Esophagus muscularis mucosa (tissue), 4 donors: ENCODE results near the gene DAPK1. TPM values are rescaled to one million over a fixed set of nuclear protein-coding genes. Genes with fewer than 3 reads are reported as not detected.

Experiments used
- DNase-seq: peaks from one replicate; pipeline ENCODE4 v3.0.0-alpha.2; 2017; ENCODE audit errors: extremely low spot score
- H3K27ac ChIP-seq, 4 donors: fragments of 200-600 bp; sonication (generic); replicated peaks in 1 of 4; 1 replicate in 3 of 4; 2 replicates in 1 of 4; pipeline ENCODE4 v1.5.1; 2016 to 2019; ENCODE audit warnings: mild to moderate bottlenecking in 1 of 4
- H3K27me3 ChIP-seq, 4 donors: fragments of 200-600 bp; sonication (generic); one replicate each; pipeline versions ENCODE4 v1.5.1 to v1.6.0; 2016 to 2019
- H3K36me3 ChIP-seq, 4 donors: fragments of 200-600 bp; sonication (generic); one replicate each; pipeline ENCODE4 v1.5.1; 2016 to 2019
- H3K4me1 ChIP-seq, 4 donors: fragments of 200-600 bp; sonication (generic); one replicate each; pipeline ENCODE4 v1.5.1; 2016 to 2019
- H3K4me3 ChIP-seq, 4 donors: fragments of 200-600 bp; sonication (generic); 1 replicate in 2 of 4; 2 replicates in 2 of 4; pipeline ENCODE4 v1.5.1; 2016 to 2019; ENCODE audit warnings: mild to moderate bottlenecking in 4 of 4, moderate library complexity in 1 of 4
- H3K9me3 ChIP-seq, 4 donors: fragments of 200-600 bp; sonication (generic); 1 replicate in 3 of 4; 2 replicates in 1 of 4; pipeline ENCODE4 v1.5.1; 2016 to 2019
- CTCF ChIP-seq, 3 experiments: fragments of 200-600 bp in 2 of 3; fragments of 450-650 bp in 1 of 3; sonication (generic) in 2 of 3; IDR thresholded peaks; one replicate each; pipeline ENCODE4 v1.5.1; 2017 to 2019; ENCODE audit warnings: antibody characterized with exemption in 3 of 3, mild to moderate bottlenecking in 2 of 3, moderate library complexity in 1 of 3
- EP300 ChIP-seq: sonication (generic); formaldehyde crosslinking; IDR thresholded peaks from one replicate; pipeline ENCODE4 v1.6.1; 2017; ENCODE audit warnings: antibody characterized with exemption
- POLR2A ChIP-seq: fragments of 450-650 bp; IDR thresholded peaks from one replicate; pipeline ENCODE4 v1.6.1; 2017; ENCODE audit warnings: antibody characterized with exemption, moderate library complexity, mild to moderate bottlenecking, low read depth
- POLR2AphosphoS5 ChIP-seq, 2 donors: sonication (generic); formaldehyde crosslinking; IDR thresholded peaks; one replicate each; pipeline ENCODE4 v1.6.1; 2017; ENCODE audit warnings: antibody characterized with exemption in 2 of 2
- WGBS: methylation state at CpG from one replicate; pipeline ENCODE4 v1.1.5; 2018; 5-methylcytosine and 5-hydroxymethylcytosine counted together
- intact Hi-C: fragments of 100-400 bp; cut with DNase I; formaldehyde crosslinking; loops from one replicate; pipeline ENCODE4 v1.15.1; 2023
- total RNA-seq, 4 donors: library from RNA; depleted of rRNA; stranded (reverse); fragments of >200 nt; gene quantifications; one replicate each; pipeline versions ENCODE4 v1.1.0 to v1.2.1, GENCODE V29; 2016

DAPK1 gene
- total RNA-seq, 4 donors from 2014 or later = 51.7 to 96.8 (median 80.7) TPM

- H3K36me3 ChIP-seq = peaks cover 0 to 12% (median 0%) of the 10 kb centered on the region in 4 donors
- H3K27me3 ChIP-seq = no peaks in the 10 kb centered on the region
- intact Hi-C loops = no loop called here
- 79% methylated on average over 3 of the region's 3 CpGs for WGBS
- no peak for DNase-seq
- H3K27ac ChIP-seq = no peak overlapping the region
- no peaks in the 10 kb centered on the region for H3K9me3 ChIP-seq
- no peak for TF ChIP-seq EP300
- TF ChIP-seq POLR2AphosphoS5 (IDR thresholded peaks at IDR 0.05) = no peak
- no peak for TF ChIP-seq CTCF (IDR thresholded peaks at IDR 0.05)
- TF ChIP-seq POLR2A = no peak
- H3K4me1 ChIP-seq = peaks cover 0 to 46% (median 35%) of the 10 kb centered on the region in 4 donors
- H3K4me3 ChIP-seq = no peak overlapping the region
Observed at GRCh38 chr9:87618931-87619330, 121.3 kb downstream of the DAPK1 start.

- Histone ChIP-seq H3K36me3 (peaks cover 0 to 16% (median 0%) of the 10 kb centered on the region in 4 donors), H3K9me3 (no peaks in the 10 kb centered on the region), H3K4me3 (no peak overlapping the region), H3K27ac (no peak overlapping the region), H3K4me1 (peaks cover 0 to 42% (median 31%) of the 10 kb centered on the region in 4 donors), H3K27me3 (no peaks in the 10 kb centered on the region)
- intact Hi-C loops = no loop called here
- no peak for DNase-seq
- WGBS = 98% methylated on average over 7 of the region's 8 CpGs
- TF ChIP-seq CTCF (IDR thresholded peaks at IDR 0.05) (no peak), POLR2AphosphoS5 (IDR thresholded peaks at IDR 0.05) (no peak)
Observed at GRCh38 chr9:87619346-87619745, 121.7 kb downstream of the DAPK1 start.

- Histone ChIP-seq H3K4me3 (no peak overlapping the region), H3K27me3 (no peaks in the 10 kb centered on the region), H3K36me3 (peaks cover 0 to 28% (median 0%) of the 10 kb centered on the region in 4 donors), H3K27ac (peak overlapping the region in 2 of 4 donors; percentile 15 to 19), H3K9me3 (no peaks in the 10 kb centered on the region), H3K4me1 (peaks cover 0 to 31% (median 23%) of the 10 kb centered on the region in 4 donors)
- intact Hi-C loops = no loop called here
- TF ChIP-seq CTCF (IDR thresholded peaks at IDR 0.05) (no peak), POLR2A (no peak), POLR2AphosphoS5 (IDR thresholded peaks at IDR 0.05) (no peak), EP300 (no peak)
- no peak for DNase-seq
- WGBS = 59% methylated on average over 4 of the region's 4 CpGs
Observed at GRCh38 chr9:87620731-87621322, 123.2 kb downstream of the DAPK1 start.

GRCh38 chr9:87622098-87622497 is 124.4 kb downstream of the DAPK1 start:
- Histone ChIP-seq H3K4me3 (no peak overlapping the region), H3K4me1 (peaks cover 0 to 39% (median 30%) of the 10 kb centered on the region in 4 donors), H3K36me3 (peaks cover 0 to 28% (median 0%) of the 10 kb centered on the region in 4 donors), H3K9me3 (no peaks in the 10 kb centered on the region), H3K27me3 (no peaks in the 10 kb centered on the region), H3K27ac (no peak overlapping the region)
- no peak for TF ChIP-seq POLR2A
- no peak for TF ChIP-seq CTCF (IDR thresholded peaks at IDR 0.05)
- TF ChIP-seq POLR2AphosphoS5 (IDR thresholded peaks at IDR 0.05) = no peak
- TF ChIP-seq EP300 = no peak
- intact Hi-C loops = no loop called here
- WGBS = 94% methylated on average over 4 of the region's 4 CpGs
- no peak for DNase-seq

- no peaks in the 10 kb centered on the region for H3K27me3 ChIP-seq
- WGBS = 79% methylated on average over 2 of the region's 2 CpGs
- no peaks in the 10 kb centered on the region for H3K9me3 ChIP-seq
- H3K27ac ChIP-seq = no peak overlapping the region
- no peak overlapping the region for H3K4me3 ChIP-seq
- intact Hi-C loops = no loop called here
- peaks cover 0 to 23% (median 0%) of the 10 kb centered on the region in 4 donors for H3K36me3 ChIP-seq
- TF ChIP-seq POLR2A = no peak
- no peak for TF ChIP-seq CTCF (IDR thresholded peaks at IDR 0.05)
- no peak for TF ChIP-seq POLR2AphosphoS5 (IDR thresholded peaks at IDR 0.05)
- no peak for TF ChIP-seq EP300
- H3K4me1 ChIP-seq = peaks cover 0 to 44% (median 36%) of the 10 kb centered on the region in 4 donors
- DNase-seq = no peak
Observed at GRCh38 chr9:87622923-87623322, 125.3 kb downstream of the DAPK1 start.
